Adipose tissue (tissue), 3 donors: Measurements from ENCODE around the gene CPNE2. TPM values are rescaled to one million over a fixed set of nuclear protein-coding genes. Genes with fewer than 3 reads are reported as not detected.
"Not testable (repeated sequence)": the region's sequence is repeated elsewhere in the genome, so short reads cannot be mapped to it uniquely, and the experiment has no call there.

Source experiments
- H3K27ac ChIP-seq: one replicate; pipeline ENCODE4 v1.5.1; 2013; ENCODE audit warnings: low read depth, low read length
- WGBS, 3 donors: extraction: QIAGEN DNeasy Blood & Tissue Kit; methylation state at CpG; one replicate each; pipeline ENCODE4 v1.1.7; 2013; 5-methylcytosine and 5-hydroxymethylcytosine counted together
- polyA plus RNA-seq, 3 donors: library from polyadenylated mRNA; stranded (reverse); fragments of 200-250 nt; gene quantifications; one replicate each; pipeline ENCODE4 v1.2.3, GENCODE V29; 2013
- donor health status: healthy with polysubstance abuse.
- donor health status: Bipolar disorder and iron deficiency.
- donor health status: healthy.

The CPNE2 gene
- polyA plus RNA-seq, 3 donors: 10.1 to 45.8 (median 41.9) TPM

- WGBS, 3 donors: 27 to 82% (median 70%) methylated on average over 4 of the region's 4 CpGs
- H3K27ac ChIP-seq: no peak overlapping the region
Measured at GRCh38 chr16:57178793-57179212, 86.4 kb downstream of the CPNE2 start.

- WGBS, 3 donors: 28 to 85% (median 78%) methylated on average over 3 of the region's 3 CpGs
- H3K27ac ChIP-seq: no peak overlapping the region
Measured at GRCh38 chr16:57179215-57179828, 86.9 kb downstream of the CPNE2 start.

- WGBS, 3 donors: 95 to 97% (median 97%) methylated on average over 4 of the region's 4 CpGs
- H3K27ac ChIP-seq: no peak overlapping the region
Measured at GRCh38 chr16:57184113-57184512, 91.7 kb downstream of the CPNE2 start.

GRCh38 chr16:57184887-57185445, 92.6 kb downstream of the CPNE2 start:
- peak overlapping the region; percentile 94 for H3K27ac ChIP-seq
- 10 to 30% (median 25%) methylated on average over 15 of the region's 15 CpGs for WGBS, 3 donors

GRCh38 chr16:57185446-57185944, 93.1 kb downstream of the CPNE2 start:
- WGBS, 3 donors: 0% methylated on average over 37 of the region's 37 CpGs
- H3K27ac ChIP-seq: peak overlapping the region; percentile 94

GRCh38 chr16:57185945-57186871, 93.8 kb downstream of the CPNE2 start, which contains the start of the genes PSME3IP1 and RSPRY1:
PSME3IP1 (minus strand) TSS chr16:57186039; CDS start chr16:57173854, 12,185 bp downstream.
RSPRY1 (plus strand) TSS chr16:57186329; CDS start chr16:57204659, 18,330 bp downstream.
- WGBS, 3 donors: 0% methylated on average over 63 to 64 of the region's 64 CpGs
- peak within 1 kb of the TSS; percentile 94 for H3K27ac ChIP-seq

GRCh38 chr16:57186872-57187854, 94.8 kb downstream of the CPNE2 start:
- peak overlapping the region; percentile 49 for H3K27ac ChIP-seq
- 1 to 3% (median 2%) methylated on average over 28 of the region's 28 CpGs for WGBS, 3 donors

- 53 to 86% (median 86%) methylated on average over 18 of the region's 18 CpGs for WGBS, 3 donors
- not testable (repeated sequence) for H3K27ac ChIP-seq
Measured at GRCh38 chr16:57187902-57188710, 95.7 kb downstream of the CPNE2 start.

- WGBS, 3 donors: 84 to 97% (median 93%) methylated on average over 9 of the region's 9 CpGs
Measured at GRCh38 chr16:57188711-57189002, 96.3 kb downstream of the CPNE2 start.

GRCh38 chr16:57189527-57189926, 97.1 kb downstream of the CPNE2 start:
- 97 to 100% (median 99%) methylated on average over 4 of the region's 4 CpGs for WGBS, 3 donors
- H3K27ac ChIP-seq: not testable (repeated sequence)

More at GRCh38 chr16:57188711-57189002, 96.3 kb downstream of the CPNE2 start:
- no peak overlapping the region for H3K27ac ChIP-seq

- WGBS, 3 donors: 96 to 98% (median 97%) methylated on average over 2 of the region's 2 CpGs
- H3K27ac ChIP-seq: no peak overlapping the region
Measured at GRCh38 chr16:57190136-57190535, 97.8 kb downstream of the CPNE2 start.

- WGBS, 3 donors: 63 to 81% (median 71%) methylated on average over 3 of the region's 3 CpGs
Measured at GRCh38 chr16:57191056-57191571, 98.7 kb downstream of the CPNE2 start.

GRCh38 chr16:57192146-57192545, 99.8 kb downstream of the CPNE2 start:
- no peak overlapping the region for H3K27ac ChIP-seq
- 67 to 91% (median 70%) methylated on average over 3 of the region's 3 CpGs for WGBS, 3 donors

More at GRCh38 chr16:57191056-57191571, 98.7 kb downstream of the CPNE2 start:
- no peak overlapping the region for H3K27ac ChIP-seq

- no peak overlapping the region for H3K27ac ChIP-seq
Measured at GRCh38 chr16:57192720-57193486, 100.5 kb downstream of the CPNE2 start.

GRCh38 chr16:57194512-57194911, 102.1 kb downstream of the CPNE2 start:
- no peak overlapping the region for H3K27ac ChIP-seq

More at GRCh38 chr16:57192720-57193486, 100.5 kb downstream of the CPNE2 start:
- 75 to 87% (median 80%) methylated on average over 7 of the region's 7 CpGs for WGBS, 3 donors

- H3K27ac ChIP-seq: no peak overlapping the region
- 70 to 71% (median 71%) methylated on average over 4 of the region's 4 CpGs for WGBS, 3 donors
Measured at GRCh38 chr16:57196286-57196685, 103.9 kb downstream of the CPNE2 start.
